ENCODE results near the gene DLG4.
A peak's percentile ranks its signal among the peaks of the same experiment; 100 is the strongest.

The DLG4 gene

DNA sequence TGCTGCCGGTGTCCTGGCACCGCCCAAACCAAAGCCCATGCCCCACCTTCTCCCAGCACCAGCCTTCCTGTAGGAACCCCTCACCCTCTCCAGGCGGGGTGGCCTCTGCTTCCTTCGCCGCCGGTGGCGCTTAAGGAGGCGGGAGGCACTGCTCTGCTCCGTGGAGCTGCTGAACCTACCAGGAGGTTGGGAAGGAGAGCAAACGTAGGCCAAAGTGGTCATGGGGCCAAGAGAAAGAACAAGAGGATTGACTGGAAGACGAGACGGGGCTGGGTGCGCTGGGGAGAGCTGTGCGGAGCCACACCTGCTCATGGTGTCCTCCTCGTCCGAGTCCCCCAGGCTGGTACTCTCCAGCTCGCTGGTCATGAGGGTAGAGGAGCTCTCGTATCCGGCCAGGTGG, 9.9 kb upstream of the DLG4 start:
- H3K4me2 ChIP-seq = no peak overlapping the region
- no peak overlapping the region for H3K4me3 ChIP-seq
- no peak overlapping the region for H3K27ac ChIP-seq
- H3K36me3 ChIP-seq = peaks cover 61 to 73% (median 66%) of the 10 kb centered on the region in 11 experiments
- H3K4me1 ChIP-seq = peaks cover 21 to 40% (median 22%) of the 10 kb centered on the region in 10 experiments
- H3K9me3 ChIP-seq (replicated peaks in 1 of 11) = no peaks in the 10 kb centered on the region
- no peak for TF ChIP-seq Cebpa-rat (IDR thresholded peaks at IDR 0.05)
- H3K9ac ChIP-seq = no peak overlapping the region
- H3K27me3 ChIP-seq = no peaks in the 10 kb centered on the region
- peaks cover 12 to 73% (median 37%) of the 10 kb centered on the region in 11 experiments; a peak in 17 of 22 replicates for H4K20me1 ChIP-seq

DNA sequence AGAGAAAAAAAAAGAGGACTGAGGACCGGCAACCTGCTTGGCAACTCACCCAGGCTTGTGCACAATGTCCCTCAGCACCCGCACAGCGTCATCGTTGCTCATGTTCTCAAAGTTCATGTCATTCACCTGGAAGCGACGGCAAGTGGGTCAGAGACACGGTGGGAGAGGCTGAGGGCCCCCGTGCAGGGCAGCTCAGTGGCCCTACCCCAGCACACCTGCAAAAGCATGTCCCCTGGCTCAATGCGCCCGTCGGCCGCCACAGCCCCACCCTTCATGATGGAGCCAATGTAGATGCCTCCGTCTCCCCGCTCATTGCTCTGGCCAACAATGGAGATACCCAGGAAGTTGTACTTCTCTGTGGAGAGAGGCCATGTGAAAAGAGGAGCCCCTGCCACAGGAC, 9.3 kb upstream of the DLG4 start:
- Histone ChIP-seq H3K4me2 (no peak overlapping the region), H3K4me1 (peaks cover 21 to 38% (median 22%) of the 10 kb centered on the region in 10 experiments), H3K4me3 (no peak overlapping the region), H4K20me1 (peaks cover 16 to 77% (median 37%) of the 10 kb centered on the region in 11 experiments; a peak in 18 of 22 replicates), H3K27ac (no peak overlapping the region), H3K36me3 (peaks cover 65 to 78% (median 71%) of the 10 kb centered on the region in 11 experiments), H3K9ac (no peak overlapping the region), H3K9me3 (replicated peaks in 1 of 11) (no peaks in the 10 kb centered on the region), H3K27me3 (no peaks in the 10 kb centered on the region)
- no peak for TF ChIP-seq Cebpa-rat (IDR thresholded peaks at IDR 0.05)

DNA sequence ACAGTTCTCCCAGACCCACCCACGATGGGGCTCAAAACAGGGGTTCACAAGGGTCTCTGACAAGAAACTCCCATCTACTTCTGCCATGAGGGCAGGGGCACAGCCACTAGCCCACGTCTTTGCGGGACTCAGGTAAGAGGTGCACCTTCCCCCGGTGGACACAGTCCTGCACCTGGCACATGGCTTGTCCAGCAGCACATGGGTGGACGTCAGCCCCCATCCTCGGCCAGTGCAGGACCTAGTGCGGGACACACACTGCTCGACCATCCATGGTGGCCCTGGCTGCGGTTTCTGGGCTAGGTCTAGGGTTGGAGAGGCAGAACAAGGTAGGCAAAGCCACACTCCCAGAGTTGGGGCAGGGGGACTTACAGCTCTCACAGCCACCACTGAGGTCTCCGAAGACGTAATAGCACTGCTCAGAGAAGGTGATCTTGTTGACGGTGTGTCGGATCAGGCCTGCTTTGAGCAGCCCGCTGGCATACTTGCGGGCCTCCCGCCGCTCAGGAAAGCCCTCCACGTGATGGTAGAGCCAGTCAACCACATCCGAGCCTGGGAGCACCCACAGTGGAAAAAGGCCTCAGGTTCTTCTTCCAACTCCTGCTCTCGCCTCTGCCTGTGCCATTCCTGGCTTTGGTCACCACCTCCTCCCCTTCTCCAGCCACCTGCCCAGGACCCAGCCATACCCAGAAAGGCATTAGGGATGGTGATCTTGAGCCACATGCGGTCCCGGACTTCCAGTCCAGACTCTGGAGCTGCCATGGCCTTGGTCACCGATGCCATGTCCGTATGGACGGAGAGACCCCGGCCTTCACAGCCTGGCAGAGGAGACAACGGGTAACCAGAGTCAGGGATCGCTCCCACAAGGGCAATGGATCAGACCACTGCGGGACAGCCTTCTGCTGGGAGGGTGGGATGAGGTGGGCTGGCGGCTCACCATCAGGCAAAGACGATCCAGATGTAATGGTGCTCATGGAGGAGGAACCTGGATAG, 7.4 kb upstream of the DLG4 start:
- H3K36me3 ChIP-seq = peaks cover 84 to 97% (median 90%) of the 10 kb centered on the region in 11 experiments
- no peak overlapping the region for H3K4me3 ChIP-seq
- H3K27ac ChIP-seq = no peak overlapping the region
- H3K4me1 ChIP-seq = peaks cover 5 to 27% (median 17%) of the 10 kb centered on the region in 10 experiments
- no peak for TF ChIP-seq Cebpa-rat (IDR thresholded peaks at IDR 0.05)
- H4K20me1 ChIP-seq = peaks cover 18 to 91% (median 49%) of the 10 kb centered on the region in 11 experiments; a peak in 21 of 22 replicates
- no peak overlapping the region for H3K4me2 ChIP-seq
- H3K27me3 ChIP-seq = no peaks in the 10 kb centered on the region
- H3K9ac ChIP-seq = no peak overlapping the region
- no peaks in the 10 kb centered on the region for H3K9me3 ChIP-seq (replicated peaks in 1 of 11)

DNA sequence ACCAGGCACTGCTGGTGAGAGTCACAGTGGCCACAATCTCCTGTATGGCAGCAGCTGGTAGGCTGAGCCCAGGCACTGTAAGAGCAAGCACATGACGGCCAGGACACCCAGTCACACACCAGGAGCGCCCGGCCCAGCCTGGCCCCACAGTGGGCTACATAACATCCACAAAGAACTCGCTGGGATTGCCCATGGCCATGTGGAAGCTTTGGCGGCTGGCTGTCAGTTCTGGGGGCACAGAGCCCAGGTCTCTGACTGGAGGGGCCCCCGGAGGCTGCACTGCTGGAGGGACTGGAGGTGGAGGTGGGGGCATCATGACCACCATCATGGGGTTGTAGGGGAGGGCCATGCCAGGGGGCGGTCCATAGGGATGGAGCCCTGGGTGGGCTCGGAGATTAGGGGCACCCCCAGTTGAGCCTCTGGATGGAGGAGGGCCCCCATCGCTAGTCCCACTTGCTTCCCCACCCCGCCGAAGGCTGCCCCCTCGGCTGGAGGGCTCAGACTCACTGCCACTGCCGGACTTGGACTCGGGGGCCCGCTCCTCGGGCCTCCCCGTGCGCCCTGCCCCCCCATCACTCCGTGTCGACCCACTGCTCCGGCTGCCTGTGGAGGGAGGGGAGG, 6.2 kb upstream of the DLG4 start:
- no peak overlapping the region for H3K4me2 ChIP-seq
- H3K27ac ChIP-seq = peak overlapping the region in 1 of 11 experiments; percentile 17; a peak in 1 of 22 replicates
- no peaks in the 10 kb centered on the region for H3K9me3 ChIP-seq (replicated peaks in 1 of 11)
- no peaks in the 10 kb centered on the region for H3K27me3 ChIP-seq
- H4K20me1 ChIP-seq = peaks cover 18 to 93% (median 49%) of the 10 kb centered on the region in 11 experiments; a peak in 21 of 22 replicates
- H3K36me3 ChIP-seq = peaks cover 92 to 100% (median 96%) of the 10 kb centered on the region in 11 experiments
- H3K4me1 ChIP-seq = peaks cover 8 to 31% (median 23%) of the 10 kb centered on the region in 10 experiments; a peak in 19 of 20 replicates
- TF ChIP-seq Cebpa-rat (IDR thresholded peaks at IDR 0.05) = no peak
- H3K4me3 ChIP-seq = no peak overlapping the region
- H3K9ac ChIP-seq = peak overlapping the region in 6 of 11 experiments; percentile 20 to 50 (median 34); a peak in 6 of 22 replicates

DNA sequence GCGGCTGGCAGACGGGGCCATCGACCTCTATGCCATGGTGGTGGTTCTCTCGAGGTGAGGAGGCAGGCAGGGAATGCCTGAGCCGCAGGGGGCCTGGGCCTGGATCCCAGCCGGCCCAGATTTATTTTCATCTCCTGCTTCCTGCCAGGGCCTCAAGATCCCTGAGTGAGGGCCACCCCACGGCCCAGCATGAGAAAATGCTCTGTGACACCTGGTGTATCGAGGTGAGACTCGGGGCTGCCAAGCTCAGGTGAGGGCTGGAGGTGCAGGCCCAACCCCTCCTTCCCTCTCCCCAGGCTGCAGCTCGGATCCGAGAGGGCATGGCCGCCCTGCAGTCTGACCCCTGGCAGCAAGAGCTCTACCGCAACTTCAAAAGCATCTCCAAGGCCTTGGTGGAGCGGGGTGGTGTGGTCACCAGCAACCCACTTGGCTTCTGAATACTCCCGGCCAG, 5.0 kb upstream of the DLG4 start:
- Histone ChIP-seq H3K4me3 (no peak overlapping the region), H3K9me3 (replicated peaks in 1 of 11) (no peaks in the 10 kb centered on the region), H3K4me1 (peaks cover 14 to 32% (median 29%) of the 10 kb centered on the region in 10 experiments), H3K9ac (peak overlapping the region in 7 of 11 experiments; percentile 1 to 50 (median 26); a peak in 7 of 22 replicates), H3K27ac (peak overlapping the region in 1 of 11 experiments; percentile 1; a peak in 1 of 22 replicates), H4K20me1 (peaks cover 14 to 88% (median 46%) of the 10 kb centered on the region in 11 experiments; a peak in 20 of 22 replicates), H3K27me3 (no peaks in the 10 kb centered on the region), H3K36me3 (peaks cover 82 to 89% (median 84%) of the 10 kb centered on the region in 11 experiments), H3K4me2 (no peak overlapping the region)
- TF ChIP-seq Cebpa-rat (IDR thresholded peaks at IDR 0.05) = no peak

DNA sequence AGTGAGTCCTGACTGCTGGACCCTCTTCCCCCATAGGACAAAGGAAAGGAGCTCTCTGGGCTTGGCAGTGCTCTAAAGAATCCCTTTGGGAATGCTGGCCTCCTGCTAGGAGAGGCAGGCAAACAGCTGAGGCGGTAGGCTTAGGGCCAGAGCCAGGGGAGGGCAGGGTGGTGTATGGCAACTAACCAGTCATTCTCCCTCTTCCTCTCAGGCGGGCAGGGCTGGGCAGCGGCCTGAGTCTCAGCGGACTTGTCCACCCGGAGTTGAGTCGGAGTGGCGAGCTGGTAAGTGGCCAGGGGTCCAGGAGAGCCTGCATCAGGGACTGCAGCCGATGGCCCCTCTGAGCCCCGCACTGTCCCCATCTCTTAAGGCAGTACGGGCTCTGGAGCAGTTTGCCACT, 4.5 kb upstream of the DLG4 start:
- Histone ChIP-seq H3K4me2 (no peak overlapping the region), H3K36me3 (peaks cover 76 to 83% (median 79%) of the 10 kb centered on the region in 11 experiments), H3K27me3 (no peaks in the 10 kb centered on the region), H3K27ac (no peak overlapping the region), H3K9ac (peak overlapping the region in 3 of 11 experiments; percentile 10 to 36 (median 11); a peak in 3 of 22 replicates), H3K4me3 (no peak overlapping the region), H4K20me1 (peaks cover 14 to 83% (median 44%) of the 10 kb centered on the region in 11 experiments; a peak in 20 of 22 replicates), H3K4me1 (peaks cover 19 to 37% (median 34%) of the 10 kb centered on the region in 10 experiments), H3K9me3 (replicated peaks in 1 of 11) (no peaks in the 10 kb centered on the region)
- no peak for TF ChIP-seq Cebpa-rat (IDR thresholded peaks at IDR 0.05)

DNA sequence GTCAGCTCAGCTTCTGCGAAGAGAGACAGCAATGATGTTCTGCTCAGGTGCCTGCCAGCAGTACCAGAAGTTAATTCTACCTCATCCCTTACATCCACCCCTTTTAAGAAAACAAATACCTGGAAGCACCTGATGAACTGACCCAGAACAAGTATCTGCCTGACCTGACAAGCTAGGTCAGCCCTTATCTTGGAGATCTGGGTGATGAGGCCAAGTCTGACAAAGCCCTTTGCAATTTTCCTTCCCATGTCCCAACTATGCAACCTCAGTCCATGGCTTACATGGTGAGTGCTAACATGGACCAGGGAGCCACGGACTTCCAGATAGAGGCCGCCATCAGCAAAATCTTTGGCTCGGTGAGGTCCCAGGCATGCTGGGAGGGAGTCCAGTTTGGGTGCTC, 3.7 kb upstream of the DLG4 start:
- Histone ChIP-seq H3K9me3 (replicated peaks in 1 of 11) (no peaks in the 10 kb centered on the region), H3K4me2 (no peak overlapping the region), H3K9ac (peak overlapping the region in 7 of 11 experiments; percentile 11 to 95 (median 36); a peak in 7 of 22 replicates), H3K4me1 (peaks cover 26 to 45% (median 40%) of the 10 kb centered on the region in 10 experiments), H3K27ac (no peak overlapping the region), H3K27me3 (no peaks in the 10 kb centered on the region), H4K20me1 (peaks cover 14 to 81% (median 44%) of the 10 kb centered on the region in 11 experiments; a peak in 20 of 22 replicates), H3K4me3 (no peak overlapping the region), H3K36me3 (peaks cover 68 to 76% (median 71%) of the 10 kb centered on the region in 11 experiments)
- no peak for TF ChIP-seq Cebpa-rat (IDR thresholded peaks at IDR 0.05)

DNA sequence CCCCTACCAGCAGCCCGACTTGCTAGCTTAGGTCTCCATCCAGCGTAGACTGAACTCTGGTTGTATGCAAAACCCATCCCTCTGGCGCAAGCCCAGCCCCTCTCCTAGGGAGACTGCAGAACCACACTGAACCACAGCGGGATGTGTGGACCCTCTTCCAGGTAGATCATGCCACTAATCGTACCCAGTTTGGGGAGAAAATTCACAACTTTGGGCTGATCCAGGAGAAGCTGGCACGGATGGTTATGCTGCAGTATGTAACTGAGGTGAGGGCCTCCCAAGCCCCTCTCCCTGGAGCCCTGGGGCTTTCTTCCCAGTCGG, 3.3 kb upstream of the DLG4 start:
- Histone ChIP-seq H4K20me1 (peaks cover 14 to 80% (median 44%) of the 10 kb centered on the region in 11 experiments; a peak in 20 of 22 replicates), H3K4me3 (no peak overlapping the region), H3K9me3 (replicated peaks in 1 of 11) (no peaks in the 10 kb centered on the region), H3K27me3 (no peaks in the 10 kb centered on the region), H3K4me2 (no peak overlapping the region), H3K36me3 (peaks cover 64 to 72% (median 67%) of the 10 kb centered on the region in 11 experiments), H3K27ac (no peak overlapping the region), H3K4me1 (peaks cover 31 to 49% (median 42%) of the 10 kb centered on the region in 10 experiments), H3K9ac (peak overlapping the region in 6 of 11 experiments; percentile 18 to 95 (median 93); a peak in 7 of 22 replicates)
- TF ChIP-seq Cebpa-rat (IDR thresholded peaks at IDR 0.05) = no peak

Data from BLaER1 treated with 17β-estradiol and CSF1 and Interleukin-3, amounts not matched to agents 10 nM and 100 nM (cell line).